Amygdala (tissue), 56 donors: ENCODE data around the gene KHDRBS2.

Source experiments
- DNase-seq, 56 donors: peaks; one replicate each; lab custom pipeline; 2025; lab: John Stamatoyannopoulos, UW

The KHDRBS2 gene

DNA sequence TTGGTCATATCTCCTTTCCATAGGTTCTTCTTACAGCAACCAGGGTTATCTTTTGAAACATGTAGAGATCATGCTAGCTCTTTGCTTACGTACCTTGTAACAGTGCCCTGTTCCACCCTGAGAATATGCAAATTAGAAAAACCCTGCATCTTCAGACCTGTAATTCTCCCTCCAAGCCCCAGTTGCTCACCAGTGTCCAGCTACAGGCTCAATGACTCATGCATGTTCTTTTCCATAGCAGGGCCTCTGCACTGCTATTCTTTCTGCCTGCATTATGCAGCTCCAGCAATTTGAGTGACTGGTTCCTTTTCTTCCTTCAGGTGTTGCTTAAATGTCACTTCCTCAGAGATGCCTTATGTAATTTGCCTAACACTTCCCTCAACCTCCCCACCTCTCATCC, 636.2 kb downstream of the KHDRBS2 start:
- no peak for DNase-seq

DNA sequence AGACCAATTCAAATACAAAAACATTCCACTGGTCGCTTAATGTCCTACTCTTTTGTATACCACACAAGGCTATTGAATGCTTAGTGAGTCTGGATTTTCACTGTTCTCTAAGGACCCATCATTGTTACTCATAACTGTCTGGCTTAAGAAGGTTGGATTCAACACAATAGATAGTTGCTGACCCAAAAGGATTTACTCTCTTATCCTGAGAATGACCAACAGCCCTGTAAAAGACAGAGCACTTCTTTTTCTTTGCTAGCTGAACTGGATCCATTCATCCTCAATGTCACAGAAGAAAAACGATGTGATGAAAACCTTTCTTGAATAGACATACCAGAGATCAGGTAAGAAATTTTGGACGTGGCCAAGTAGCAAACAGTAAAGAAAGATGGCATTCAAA, 645.6 kb downstream of the KHDRBS2 start:
- DNase-seq: no peak
